Activated CD8-positive, alpha-beta memory T cell treated with anti-CD3 and anti-CD28 coated beads, Interleukin-2, amount 10 ng/mL, durations not matched to agents 7 days and 5 days (primary cell): Measurements from ENCODE around the gene RTN4R. TPM values are rescaled to one million over a fixed set of nuclear protein-coding genes. Genes with fewer than 3 reads are reported as not detected.
"Not testable (repeated sequence)": the region's sequence is repeated elsewhere in the genome, so short reads cannot be mapped to it uniquely, and the experiment has no call there.

ENCODE experiments used
- ATAC-seq: fragments of 150-1000 bp; cut with Tn5 transposase; one replicate; pipeline ENCODE4 v1.10.0; 2021; ENCODE audit warnings: moderate library complexity
- CTCF ChIA-PET: fragments of 350-600 bp; sonication (Branson Sonifier 250); formaldehyde crosslinking; loops from one replicate; lab custom pipeline; 2021; ENCODE audit warnings: antibody characterized with exemption; lab: Charles Lee
- DNase-seq: peaks from one replicate; pipeline ENCODE4 v3.0.0-alpha.2; 2020
- H3K27ac Mint-ChIP-seq: one replicate; pipeline ENCODE4 v1.8.0; 2021; ENCODE audit warnings: mild to moderate bottlenecking, mixed read lengths
- H3K27me3 Mint-ChIP-seq: one replicate; pipeline ENCODE4 v1.8.0; 2021; ENCODE audit warnings: mixed read lengths
- H3K36me3 Mint-ChIP-seq: one replicate; pipeline ENCODE4 v1.8.0; 2021; ENCODE audit warnings: mild to moderate bottlenecking, mixed read lengths
- H3K4me1 Mint-ChIP-seq: one replicate; pipeline ENCODE4 v1.8.0; 2021; ENCODE audit warnings: mixed read lengths
- H3K4me3 Mint-ChIP-seq: one replicate; pipeline ENCODE4 v1.8.0; 2021; ENCODE audit warnings: mild to moderate bottlenecking, moderate library complexity, mixed read lengths
- H3K9me3 Mint-ChIP-seq: one replicate; pipeline ENCODE4 v1.8.0; 2022; ENCODE audit warnings: low read depth, mixed read lengths
- total RNA-seq, 2 experiments: library from RNA; stranded (reverse); gene quantifications; one replicate each; pipeline ENCODE4 v1.2.3, GENCODE V29; 2021

Gene RTN4R
- total RNA-seq, 2 experiments from 2014 or later, result 1.4 to 2.5 TPM

- ATAC-seq, DNase-seq, H3K27ac Mint-ChIP-seq, H3K9me3 Mint-ChIP-seq, H3K4me3 Mint-ChIP-seq, H3K27me3 Mint-ChIP-seq, H3K36me3 Mint-ChIP-seq, H3K4me1 Mint-ChIP-seq: not testable (repeated sequence)
- CTCF ChIA-PET, result interaction anchor here (1.2 to 2.0 kb wide), 2 partner anchors 130 to 340 kb away, joined by 3 to 19 read pairs; no protein-coding TSS in a partner anchor
Observed at GRCh38 chr22:20286784-20287423, 18.8 kb upstream of the RTN4R start.

- not testable (repeated sequence) for H3K27me3 Mint-ChIP-seq, H3K36me3 Mint-ChIP-seq, H3K27ac Mint-ChIP-seq, ATAC-seq, DNase-seq, H3K4me3 Mint-ChIP-seq, H3K4me1 Mint-ChIP-seq, H3K9me3 Mint-ChIP-seq
- CTCF ChIA-PET, result interaction anchor here (0.8 to 2.0 kb wide), 4 partner anchors 9 to 339 kb away, joined by 3 to 19 read pairs (median 3); partner anchors contain the start of gene DGCR6L
Observed at GRCh38 chr22:20286312-20286660, 18.2 kb upstream of the RTN4R start.

- H3K9me3 Mint-ChIP-seq, result not testable (repeated sequence)
Observed at GRCh38 chr22:20285473-20286311, 17.6 kb upstream of the RTN4R start.

GRCh38 chr22:20284471-20285086 is 16.5 kb upstream of the RTN4R start:
- CTCF ChIA-PET, result interaction anchor here (0.8 to 2.0 kb wide), 4 partner anchors 78 to 127 kb away, joined by 3 to 19 read pairs (median 8); no protein-coding TSS in a partner anchor
- no peak overlapping the region for H3K4me3 Mint-ChIP-seq
- H3K27me3 Mint-ChIP-seq, result no peaks in the 10 kb centered on the region
- no peak overlapping the region for H3K27ac Mint-ChIP-seq
- DNase-seq (no peak), ATAC-seq (no peak)
- no peaks in the 10 kb centered on the region for H3K36me3 Mint-ChIP-seq
- no peaks in the 10 kb centered on the region for H3K9me3 Mint-ChIP-seq
- peaks cover 1% of the 10 kb centered on the region for H3K4me1 Mint-ChIP-seq

More at GRCh38 chr22:20285473-20286311, 17.6 kb upstream of the RTN4R start:
- H3K4me1 Mint-ChIP-seq, H3K27ac Mint-ChIP-seq, H3K27me3 Mint-ChIP-seq, H3K4me3 Mint-ChIP-seq, H3K36me3 Mint-ChIP-seq: not testable (repeated sequence)
- DNase-seq, result peak; percentile 85
- CTCF ChIA-PET, result interaction anchor here (0.6 to 2.0 kb wide), 8 partner anchors 10 to 339 kb away, joined by 3 to 19 read pairs (median 3); partner anchors contain the start of gene DGCR6L
- ATAC-seq, result peak; percentile 89

- H3K27me3 Mint-ChIP-seq, result no peaks in the 10 kb centered on the region
- no peaks in the 10 kb centered on the region for H3K9me3 Mint-ChIP-seq
- H3K4me3 Mint-ChIP-seq, result no peak overlapping the region
- H3K4me1 Mint-ChIP-seq, result peaks cover 2% of the 10 kb centered on the region
- no peaks in the 10 kb centered on the region for H3K36me3 Mint-ChIP-seq
- no peak for ATAC-seq
- no peak overlapping the region for H3K27ac Mint-ChIP-seq
- CTCF ChIA-PET, result interaction anchor here (0.7 to 1.6 kb wide), 4 partner anchors 8 to 128 kb away, joined by 3 to 14 read pairs (median 4); no protein-coding TSS in a partner anchor
- no peak for DNase-seq
Observed at GRCh38 chr22:20283674-20284066, 15.6 kb upstream of the RTN4R start.

GRCh38 chr22:20282901-20283673 is 15.0 kb upstream of the RTN4R start:
- Mint-ChIP-seq H3K4me3 (no peak overlapping the region), H3K36me3 (no peaks in the 10 kb centered on the region), H3K27me3 (no peaks in the 10 kb centered on the region), H3K27ac (no peak overlapping the region), H3K4me1 (peaks cover 2% of the 10 kb centered on the region), H3K9me3 (no peaks in the 10 kb centered on the region)
- DNase-seq (no peak), ATAC-seq (no peak)
- CTCF ChIA-PET, result interaction anchor here (0.7 to 1.6 kb wide), 4 partner anchors 8 to 128 kb away, joined by 3 to 14 read pairs (median 4); no protein-coding TSS in a partner anchor

GRCh38 chr22:20281891-20282290 is 13.8 kb upstream of the RTN4R start:
- H3K4me3 Mint-ChIP-seq, result no peak overlapping the region
- no peaks in the 10 kb centered on the region for H3K36me3 Mint-ChIP-seq
- no peaks in the 10 kb centered on the region for H3K27me3 Mint-ChIP-seq
- DNase-seq (no peak), ATAC-seq (no peak)
- peaks cover 2% of the 10 kb centered on the region for H3K4me1 Mint-ChIP-seq
- CTCF ChIA-PET, result no interaction called here
- H3K9me3 Mint-ChIP-seq, result no peaks in the 10 kb centered on the region
- no peak overlapping the region for H3K27ac Mint-ChIP-seq

GRCh38 chr22:20281473-20281872 is 13.4 kb upstream of the RTN4R start:
- H3K27ac Mint-ChIP-seq, H3K27me3 Mint-ChIP-seq, H3K9me3 Mint-ChIP-seq, H3K36me3 Mint-ChIP-seq, CTCF ChIA-PET, ATAC-seq, DNase-seq, H3K4me1 Mint-ChIP-seq, H3K4me3 Mint-ChIP-seq: not testable (repeated sequence)

- Mint-ChIP-seq H3K9me3 (no peaks in the 10 kb centered on the region), H3K4me3 (no peak overlapping the region), H3K27me3 (no peaks in the 10 kb centered on the region), H3K27ac (no peak overlapping the region), H3K4me1 (peaks cover 2% of the 10 kb centered on the region), H3K36me3 (no peaks in the 10 kb centered on the region)
- DNase-seq, result no peak
- CTCF ChIA-PET, result no interaction called here
- no peak for ATAC-seq
Observed at GRCh38 chr22:20280866-20281265, 12.7 kb upstream of the RTN4R start.

GRCh38 chr22:20280163-20280562 is 12.0 kb upstream of the RTN4R start:
- H3K36me3 Mint-ChIP-seq, H3K27ac Mint-ChIP-seq, CTCF ChIA-PET, DNase-seq, H3K4me1 Mint-ChIP-seq, H3K4me3 Mint-ChIP-seq, ATAC-seq, H3K9me3 Mint-ChIP-seq, H3K27me3 Mint-ChIP-seq: not testable (repeated sequence)

- Mint-ChIP-seq H3K27me3 (no peaks in the 10 kb centered on the region), H3K9me3 (no peaks in the 10 kb centered on the region), H3K4me1 (peaks cover 2% of the 10 kb centered on the region), H3K36me3 (no peaks in the 10 kb centered on the region), H3K4me3 (no peak overlapping the region), H3K27ac (no peak overlapping the region)
- DNase-seq (no peak), ATAC-seq (no peak)
- CTCF ChIA-PET, result no interaction called here
Observed at GRCh38 chr22:20279662-20280134, 11.6 kb upstream of the RTN4R start.

- H3K27me3 Mint-ChIP-seq, CTCF ChIA-PET, H3K4me1 Mint-ChIP-seq, H3K27ac Mint-ChIP-seq, DNase-seq, ATAC-seq, H3K4me3 Mint-ChIP-seq, H3K9me3 Mint-ChIP-seq, H3K36me3 Mint-ChIP-seq: not testable (repeated sequence)
Observed at GRCh38 chr22:20278726-20279490, 10.8 kb upstream of the RTN4R start.
